ENCODE data around the gene CHCHD3.
"Not testable (repeated sequence)": the region's sequence is repeated elsewhere in the genome, so short reads cannot be mapped to it uniquely, and the experiment has no call there.

Gene CHCHD3

DNA sequence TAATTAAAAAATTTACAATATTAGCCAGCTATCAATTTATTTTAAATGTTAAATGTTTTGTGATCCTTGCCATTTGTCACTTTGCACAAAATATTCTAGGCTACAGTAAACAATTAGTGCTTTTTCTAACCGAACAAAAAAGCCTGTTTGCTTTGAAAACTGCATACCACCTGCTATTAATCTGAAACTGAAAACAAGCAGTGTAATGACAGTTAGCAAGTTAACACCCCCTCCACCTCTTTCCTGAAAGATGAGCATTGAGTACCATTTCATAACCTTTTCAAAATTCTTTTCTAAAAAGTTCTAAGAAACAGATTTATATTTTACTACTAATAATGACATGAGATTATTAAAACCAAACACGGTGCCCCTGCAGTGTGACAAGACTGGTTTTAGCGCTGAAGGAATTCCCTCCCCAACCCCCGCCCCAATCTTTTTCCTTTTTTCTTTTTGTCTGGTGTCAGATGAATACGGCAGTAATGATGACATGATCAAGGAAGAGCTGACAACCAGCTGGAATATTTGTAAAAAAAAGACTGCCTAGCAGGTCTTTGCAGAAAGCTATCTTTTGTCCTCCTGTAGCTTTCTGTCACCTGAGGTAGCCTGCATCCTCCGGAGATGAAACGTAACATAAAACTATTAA, 175.6 kb downstream of the CHCHD3 start:
- TF ChIP-seq, protein P1, sequence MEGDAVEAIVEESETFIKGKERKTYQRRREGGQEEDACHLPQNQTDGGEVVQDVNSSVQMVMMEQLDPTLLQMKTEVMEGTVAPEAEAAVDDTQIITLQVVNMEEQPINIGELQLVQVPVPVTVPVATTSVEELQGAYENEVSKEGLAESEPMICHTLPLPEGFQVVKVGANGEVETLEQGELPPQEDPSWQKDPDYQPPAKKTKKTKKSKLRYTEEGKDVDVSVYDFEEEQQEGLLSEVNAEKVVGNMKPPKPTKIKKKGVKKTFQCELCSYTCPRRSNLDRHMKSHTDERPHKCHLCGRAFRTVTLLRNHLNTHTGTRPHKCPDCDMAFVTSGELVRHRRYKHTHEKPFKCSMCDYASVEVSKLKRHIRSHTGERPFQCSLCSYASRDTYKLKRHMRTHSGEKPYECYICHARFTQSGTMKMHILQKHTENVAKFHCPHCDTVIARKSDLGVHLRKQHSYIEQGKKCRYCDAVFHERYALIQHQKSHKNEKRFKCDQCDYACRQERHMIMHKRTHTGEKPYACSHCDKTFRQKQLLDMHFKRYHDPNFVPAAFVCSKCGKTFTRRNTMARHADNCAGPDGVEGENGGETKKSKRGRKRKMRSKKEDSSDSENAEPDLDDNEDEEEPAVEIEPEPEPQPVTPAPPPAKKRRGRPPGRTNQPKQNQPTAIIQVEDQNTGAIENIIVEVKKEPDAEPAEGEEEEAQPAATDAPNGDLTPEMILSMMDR (IDR thresholded peaks at IDR 0.05), result no peak
- TF ChIP-seq ZFX (IDR thresholded peaks at IDR 0.05; ENCODE audit: borderline replicate concordance), result no peak
- no peak overlapping the region for H3K27ac ChIP-seq

DNA sequence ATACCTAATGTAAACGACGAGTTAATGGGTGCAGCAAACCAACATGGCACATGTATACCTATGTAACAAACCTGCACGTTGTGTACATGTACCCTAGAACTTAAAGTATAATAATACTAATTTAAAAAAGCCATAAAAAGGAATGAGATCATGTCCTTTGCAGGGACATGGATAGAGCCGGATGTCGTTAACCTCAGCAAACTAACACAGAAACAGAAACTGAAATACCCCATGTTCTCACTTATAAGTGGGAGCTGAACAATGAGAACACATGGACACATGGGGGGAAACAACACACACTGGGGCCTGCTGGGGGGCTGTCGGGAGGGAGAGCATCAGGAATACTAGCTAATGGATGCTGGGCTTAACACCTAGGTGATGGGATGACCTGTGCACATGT, 176.8 kb downstream of the CHCHD3 start:
- not testable (repeated sequence) for H3K27ac ChIP-seq

DNA sequence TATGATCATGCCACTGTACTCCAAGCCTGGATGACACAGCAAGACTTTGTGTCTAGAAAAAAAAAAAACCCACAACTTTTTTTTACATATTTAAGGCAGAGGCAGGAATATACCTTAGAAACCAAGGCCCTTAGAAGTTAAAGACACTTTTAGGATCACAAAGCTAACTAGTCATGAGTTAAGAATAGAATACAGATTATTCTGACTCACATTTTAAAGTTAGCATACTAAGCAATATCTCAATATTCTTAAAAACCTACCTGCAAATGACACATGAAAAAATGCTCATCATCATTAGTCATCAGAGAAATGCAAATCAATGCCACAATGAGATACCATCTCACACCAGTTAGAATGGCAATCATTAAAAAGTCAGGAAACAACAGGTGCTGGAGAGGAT, 177.7 kb downstream of the CHCHD3 start:
- no peak overlapping the region for H3K27ac ChIP-seq
- TF ChIP-seq, protein P1 (IDR thresholded peaks at IDR 0.05), result no peak
- no peak for TF ChIP-seq ZFX (IDR thresholded peaks at IDR 0.05; ENCODE audit: borderline replicate concordance)

DNA sequence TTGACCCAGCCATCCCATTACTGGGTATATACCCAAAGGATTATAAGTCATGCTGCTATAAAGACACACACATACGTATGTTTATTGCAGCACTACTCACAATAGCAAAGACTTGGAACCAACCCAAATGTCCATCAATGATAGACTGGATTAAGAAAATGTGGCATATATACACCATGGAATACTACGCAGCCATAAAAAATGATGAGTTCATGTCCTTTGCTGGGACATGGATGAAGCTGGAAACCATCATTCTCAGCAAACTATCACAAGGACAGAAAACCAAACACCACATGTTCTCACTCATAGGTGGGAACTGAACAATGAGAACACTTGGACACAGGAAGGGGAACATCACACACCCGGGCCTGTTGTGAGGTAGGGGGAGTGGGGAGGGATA, 179.6 kb downstream of the CHCHD3 start:
- H3K27ac ChIP-seq, result not testable (repeated sequence)

DNA sequence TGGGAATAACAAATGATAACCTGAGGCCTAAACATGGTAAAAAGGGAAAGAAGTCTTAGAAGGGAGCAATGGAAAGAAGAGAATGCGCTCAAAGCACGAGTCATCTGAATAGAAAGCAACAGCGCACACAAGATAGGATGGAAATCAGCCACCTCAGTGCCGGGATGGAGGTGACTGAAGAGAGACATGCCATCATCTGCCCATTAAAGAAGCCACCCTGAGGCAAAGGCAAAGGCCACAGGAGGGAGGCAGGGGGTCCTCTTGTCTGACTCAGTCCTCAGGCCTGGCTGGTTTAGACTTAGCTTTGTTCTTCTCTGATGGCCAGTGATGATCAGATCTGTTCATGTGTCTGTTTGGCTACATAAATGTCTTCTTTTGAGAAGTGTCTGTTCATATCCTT, 180.6 kb downstream of the CHCHD3 start:
- H3K27ac ChIP-seq, result no peak overlapping the region
- TF ChIP-seq, protein P1 (IDR thresholded peaks at IDR 0.05), result no peak
- no peak for TF ChIP-seq ZFX (IDR thresholded peaks at IDR 0.05; ENCODE audit: borderline replicate concordance)

DNA sequence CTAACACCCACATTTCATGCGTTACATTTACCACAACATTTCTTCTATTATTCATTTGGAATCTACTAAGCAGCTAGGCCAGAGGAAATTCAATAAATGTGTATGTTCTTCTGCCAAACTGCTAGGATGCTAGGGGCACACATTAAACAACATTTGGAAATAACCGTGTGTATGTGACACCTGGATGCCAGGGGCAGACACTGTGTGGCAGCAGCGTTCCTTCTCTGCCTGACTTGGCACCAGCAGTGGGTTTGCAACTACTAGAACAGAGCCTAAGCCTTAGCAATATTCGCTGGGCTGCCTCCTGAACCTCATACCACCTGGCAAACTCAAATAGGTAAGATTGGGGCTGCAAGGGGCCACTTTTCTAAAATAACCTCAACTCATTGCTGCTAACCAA, 182.1 kb downstream of the CHCHD3 start:
- TF ChIP-seq ZFX (IDR thresholded peaks at IDR 0.05; ENCODE audit: borderline replicate concordance), result no peak
- TF ChIP-seq, protein P1 (IDR thresholded peaks at IDR 0.05), result peak; percentile 30
- no peak overlapping the region for H3K27ac ChIP-seq

DNA sequence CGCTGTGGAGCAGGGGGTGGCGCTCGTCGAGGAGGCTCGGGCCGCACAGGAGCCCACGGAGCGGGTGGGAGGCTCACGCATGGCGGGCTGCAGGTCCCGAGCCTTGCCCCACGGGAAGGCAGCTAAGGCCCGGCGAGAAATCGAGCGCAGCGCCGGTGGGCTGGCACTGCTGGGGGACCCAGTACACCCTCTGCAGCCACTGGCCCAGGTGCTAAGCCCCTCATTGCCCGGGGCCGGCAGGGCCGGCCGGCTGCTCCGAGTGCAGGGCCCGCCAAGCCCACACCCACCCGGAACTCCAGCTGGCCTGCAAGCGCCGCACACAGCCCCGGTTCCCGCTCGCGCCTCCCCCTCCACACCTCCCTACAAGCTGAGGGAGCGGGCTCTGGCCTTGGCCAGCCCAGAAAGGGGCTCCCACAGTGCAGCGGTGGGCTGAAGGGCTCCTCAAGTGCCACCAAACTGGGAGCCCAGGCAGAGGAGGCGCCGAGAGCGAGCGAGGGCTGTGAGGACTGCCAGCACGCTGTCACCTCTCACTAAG, 183.2 kb downstream of the CHCHD3 start:
- not testable (repeated sequence) for H3K27ac ChIP-seq

DNA sequence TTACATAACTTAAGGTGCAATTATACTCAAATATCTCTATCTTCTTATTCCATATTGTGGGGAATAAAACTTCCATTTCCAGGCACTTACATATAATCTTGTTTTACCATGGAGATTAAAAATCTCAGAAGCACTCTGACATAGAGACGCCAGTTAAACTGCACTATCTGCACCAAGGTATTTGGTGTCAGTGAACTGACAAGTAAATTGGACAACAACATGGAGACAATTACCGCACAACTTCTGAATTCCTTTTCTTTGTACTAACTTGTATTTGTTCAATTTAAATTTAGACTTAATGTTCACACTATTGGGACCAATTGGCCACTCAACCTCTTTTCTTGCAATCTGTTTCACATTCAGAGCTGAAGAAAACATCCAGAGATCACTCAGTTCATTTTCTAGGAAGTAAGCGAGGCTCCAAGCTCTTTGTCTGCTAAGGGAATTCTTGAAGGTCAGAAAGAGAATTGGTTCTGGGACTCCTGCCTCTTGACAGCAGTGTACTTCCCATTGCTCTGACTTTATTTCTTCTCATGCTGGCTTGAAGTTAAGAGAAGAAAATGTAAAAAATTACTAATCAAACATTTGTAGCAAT, 184.7 kb downstream of the CHCHD3 start:
- no peak overlapping the region for H3K27ac ChIP-seq
- no peak for TF ChIP-seq ZFX (IDR thresholded peaks at IDR 0.05; ENCODE audit: borderline replicate concordance)
- TF ChIP-seq, protein P1 (IDR thresholded peaks at IDR 0.05), result no peak

DNA sequence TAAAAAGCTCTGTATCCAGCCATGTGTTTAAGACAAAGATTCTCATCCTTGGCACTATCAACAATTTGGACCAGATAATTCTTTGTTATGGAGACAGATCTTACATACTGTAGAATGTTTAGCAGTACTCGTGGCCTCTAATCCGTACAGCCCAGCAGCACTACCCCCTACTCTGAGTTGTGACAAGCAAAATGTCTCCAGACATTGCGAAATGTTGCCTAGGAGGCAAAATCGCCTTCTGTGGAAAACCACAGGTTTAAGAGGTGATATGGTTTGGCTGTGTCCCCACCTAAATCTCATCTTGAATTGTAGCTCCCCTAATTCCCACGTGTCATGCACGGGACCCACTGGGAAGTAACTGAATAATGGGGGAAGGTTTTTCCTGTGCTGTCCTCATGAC, 186.7 kb downstream of the CHCHD3 start:
- TF ChIP-seq, protein P1 (IDR thresholded peaks at IDR 0.05), result no peak
- no peak for TF ChIP-seq ZFX (IDR thresholded peaks at IDR 0.05; ENCODE audit: borderline replicate concordance)
- H3K27ac ChIP-seq, result no peak overlapping the region

Data from 22Rv1 (cell line).